ENCODE measurements around the gene ZNG1E. TPM values are rescaled to one million over a fixed set of nuclear protein-coding genes. Genes with fewer than 3 reads are reported as not detected.
A peak's percentile ranks its signal among the peaks of the same experiment; 100 is the strongest.
"Not testable (repeated sequence)": the region's sequence is repeated elsewhere in the genome, so short reads cannot be mapped to it uniquely, and the experiment has no call there.

ZNG1E gene
- total RNA-seq (ENCODE audit: insufficient read depth, low replicate concordance) = 104 TPM

DNA sequence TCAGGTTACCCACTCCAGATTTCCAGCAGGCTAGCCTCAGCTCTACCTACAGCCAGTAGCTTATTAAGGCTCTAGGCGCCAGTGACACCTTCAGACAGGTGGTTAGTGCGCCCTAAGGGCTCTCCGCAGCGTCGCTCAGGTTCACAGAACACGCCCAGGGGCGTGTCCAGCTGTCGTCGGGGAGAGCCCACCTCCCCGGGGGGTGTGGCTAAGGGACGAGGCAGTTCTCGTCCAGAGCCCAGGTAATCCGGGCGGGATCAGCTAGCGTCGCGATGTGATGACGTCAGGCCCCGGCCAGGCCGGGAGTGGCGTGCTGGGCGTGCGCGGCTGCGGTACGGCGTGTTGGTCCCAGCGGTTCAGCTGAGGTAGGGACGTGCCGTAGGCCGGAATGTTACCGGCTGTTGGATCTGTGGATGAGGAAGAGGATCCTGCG is at the start of gene ZNG1E:
Gene ZNG1E (plus strand): TSS at position 340 of the 433 bp plus-strand sequence. CDS start 49 bp downstream, at position 389.
- peak; percentile 23 for DNase-seq (ENCODE audit: low spot score)

DNA sequence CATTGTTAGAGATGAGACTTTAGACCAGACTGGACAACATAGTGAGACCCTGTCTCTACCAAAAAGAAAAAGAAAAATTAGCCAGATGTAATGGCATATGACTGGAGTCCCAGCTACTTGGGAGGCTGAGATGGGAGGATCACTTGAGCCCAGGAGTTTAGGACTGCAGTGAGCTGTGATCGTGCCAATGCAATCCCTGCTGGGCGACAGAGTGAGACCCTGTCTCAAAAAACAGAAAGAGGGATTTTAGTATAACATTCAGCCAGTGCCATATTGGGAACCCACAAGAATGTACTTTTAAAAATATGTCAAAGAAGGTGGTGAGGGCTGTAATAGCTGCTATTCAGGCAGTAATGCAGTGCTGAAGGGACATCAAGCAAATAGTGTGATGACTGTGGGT is 2.1 kb upstream of the ZNG1E start:
- not testable (repeated sequence) for DNase-seq (ENCODE audit: low spot score)

DNA sequence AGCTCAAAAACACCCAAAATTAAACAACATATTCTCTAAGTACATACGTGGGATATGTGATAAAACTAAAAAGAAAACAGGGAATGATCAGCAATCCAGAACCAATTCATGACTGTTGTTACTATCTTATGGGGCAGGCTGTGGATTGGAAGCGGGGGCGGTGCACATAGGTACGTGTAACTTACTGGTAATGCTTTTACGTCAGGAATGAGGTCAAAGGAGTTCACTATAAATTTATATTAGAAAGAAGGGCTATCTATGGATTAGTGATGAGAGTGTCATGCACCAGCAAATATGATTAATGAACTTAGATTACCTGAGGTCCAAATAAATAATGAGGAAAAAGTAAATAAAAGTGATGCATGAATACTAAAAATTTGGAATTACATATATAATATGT is 710 bp upstream of the ZNG1E start:
- peak; percentile 0 for DNase-seq (ENCODE audit: low spot score)

DNA sequence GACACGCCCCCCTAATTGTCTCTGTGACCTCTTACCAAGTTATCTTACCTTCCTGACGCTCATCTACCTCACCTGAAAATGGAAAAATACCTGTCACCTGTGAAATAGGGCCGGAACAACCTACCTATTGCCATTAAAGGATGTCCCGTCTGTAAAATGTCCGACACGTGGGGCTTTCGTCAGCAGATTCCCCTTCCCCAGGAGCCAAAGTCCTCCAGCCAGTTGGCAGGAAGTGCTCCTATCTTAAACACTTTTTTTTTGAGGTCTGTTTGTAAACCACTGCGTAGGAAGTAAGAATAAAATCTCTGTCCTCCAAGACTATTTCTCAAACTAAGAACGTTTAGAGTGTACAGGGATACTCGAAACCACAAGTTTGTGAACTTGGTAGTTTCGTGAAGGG is 661 bp downstream of the ZNG1E start:
- DNase-seq (ENCODE audit: low spot score) = not testable (repeated sequence)

DNA sequence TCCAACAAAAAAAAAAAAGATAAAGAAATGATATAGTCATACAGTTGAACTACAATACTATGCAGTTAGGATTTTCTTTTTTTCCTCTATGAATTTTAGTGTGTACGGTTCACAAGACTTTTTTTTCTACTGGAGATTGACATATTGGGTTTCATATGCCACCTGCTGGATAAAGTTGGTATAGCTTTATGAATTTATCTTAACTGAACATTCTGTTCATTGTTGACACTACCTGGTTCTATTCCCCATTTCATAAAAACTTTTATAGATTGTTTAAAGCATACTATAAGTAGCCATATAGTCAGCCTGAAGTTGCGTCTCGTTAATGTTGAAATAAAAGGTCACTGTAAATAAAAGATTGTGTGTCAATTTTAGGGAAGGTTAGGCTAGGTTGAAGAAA is 2.8 kb downstream of the ZNG1E start:
- DNase-seq (ENCODE audit: low spot score) = not testable (repeated sequence)

DNA sequence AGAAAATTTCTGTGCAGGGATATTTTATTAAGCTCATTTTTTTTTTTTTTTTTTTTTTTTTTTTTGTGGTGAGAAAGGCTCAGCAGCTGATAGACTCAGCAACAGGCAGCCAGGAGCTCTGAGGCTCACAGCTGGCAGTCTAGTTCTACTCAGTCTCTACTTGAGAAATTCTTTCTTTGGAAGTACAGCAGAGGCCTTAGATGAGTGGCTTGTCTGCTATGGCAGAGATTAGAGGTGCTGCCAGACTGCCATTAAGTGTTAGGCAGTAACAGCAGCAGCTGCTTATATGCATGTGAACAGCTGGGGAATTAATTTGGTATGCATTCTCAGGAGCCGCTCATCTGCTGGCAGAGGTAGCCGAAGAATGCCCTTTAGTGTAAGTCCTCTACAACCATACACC is 27.8 kb downstream of the ZNG1E start:
- DNase-seq (ENCODE audit: low spot score) = not testable (repeated sequence)

DNA sequence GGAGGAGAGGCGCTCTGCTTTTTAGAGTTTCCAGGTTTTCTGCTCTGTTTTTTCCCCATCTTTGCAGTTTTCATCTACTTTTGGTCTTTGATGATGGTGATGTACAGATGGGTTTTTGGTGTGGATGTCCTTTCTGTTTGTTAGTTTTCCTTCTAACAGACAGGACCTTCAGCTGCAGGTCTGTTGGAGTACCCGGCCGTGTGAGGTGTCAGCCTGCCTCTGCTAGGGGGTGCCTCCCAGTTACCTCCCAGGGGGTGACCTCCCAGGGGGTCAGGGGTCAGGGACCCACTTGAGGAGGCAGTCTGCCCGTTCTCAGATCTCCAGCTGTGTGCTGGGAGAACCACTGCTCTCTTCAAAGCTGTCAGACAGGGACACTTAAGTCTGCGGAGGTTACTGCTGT is 38.7 kb downstream of the ZNG1E start:
- not testable (repeated sequence) for DNase-seq (ENCODE audit: low spot score)

DNA sequence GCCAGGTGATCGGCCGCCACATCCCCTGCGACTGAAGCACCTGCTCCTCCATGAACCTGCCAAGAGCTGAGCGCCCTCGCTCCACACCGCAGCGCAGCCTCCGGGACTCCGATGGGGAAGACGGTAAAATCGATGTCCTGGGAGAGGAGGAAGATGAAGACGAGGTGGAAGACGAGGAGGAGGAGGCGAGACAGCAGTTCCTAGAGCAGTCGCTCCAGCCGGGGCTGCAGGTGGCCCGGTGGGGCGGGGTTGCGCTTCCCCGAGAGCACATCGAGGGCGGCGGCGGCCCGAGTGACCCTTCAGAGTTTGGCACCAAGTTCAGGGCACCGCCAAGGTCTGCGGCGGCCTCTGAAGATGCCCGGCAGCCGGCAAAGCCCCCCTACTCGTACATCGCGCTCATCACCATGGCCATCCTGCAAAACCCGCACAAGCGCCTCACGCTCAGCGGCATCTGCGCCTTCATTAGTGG is 61.4 kb downstream of the ZNG1E start, which contains the start of gene FOXD4L4:
Gene FOXD4L4 (plus strand): TSS at position 51 of the 469 bp plus-strand sequence. CDS start 0 bp downstream, at position 51.
- DNase-seq (ENCODE audit: low spot score) = not testable (repeated sequence)

DNA sequence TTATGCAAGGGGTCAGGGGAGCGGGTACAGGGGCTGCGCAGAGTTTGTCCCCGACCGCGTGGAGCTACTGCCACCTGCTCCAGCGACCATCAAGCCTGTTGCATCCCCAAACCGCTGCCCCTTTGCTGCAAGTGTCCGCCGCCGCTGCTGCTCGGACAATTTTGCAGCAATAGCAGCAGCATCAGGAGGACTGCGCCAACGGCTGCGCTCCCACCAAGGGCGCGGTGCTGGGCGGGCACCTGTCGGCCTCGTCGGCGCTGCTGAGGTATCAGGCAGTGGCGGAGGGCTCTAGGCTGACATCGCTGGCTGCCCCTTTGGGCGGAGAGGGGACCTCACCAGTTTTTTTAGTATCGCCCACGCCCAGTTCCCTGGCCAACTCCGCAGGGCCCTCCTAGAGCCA is 62.4 kb downstream of the ZNG1E start:
- not testable (repeated sequence) for DNase-seq (ENCODE audit: low spot score)

Other genes starting within 250 kb of the ZNG1E start
- gene FOXD4L4, start 61.2 kb downstream of the ZNG1E start, total RNA-seq (ENCODE audit: insufficient read depth, low replicate concordance) = 1.9 TPM